ENCODE results near the gene TTC3.
"Not testable (repeated sequence)": the region's sequence is repeated elsewhere in the genome, so short reads cannot be mapped to it uniquely, and the experiment has no call there.

Gene TTC3

GRCh38 chr21:37106998-37107397 is 33.9 kb downstream of the TTC3 start:
- H3K4me3 ChIP-seq (ENCODE audit: severe bottlenecking), result no peak overlapping the region
- no peak overlapping the region for H3K27ac ChIP-seq (ENCODE audit: poor library complexity, severe bottlenecking)
- no peaks in the 10 kb centered on the region for H3K9me3 ChIP-seq (ENCODE audit: severe bottlenecking)
- ATAC-seq (ENCODE audit: low read depth) (no peak), DNase-seq (ENCODE audit: low spot score) (no peak)
- no peak for TF ChIP-seq CTCF (IDR thresholded peaks at IDR 0.05; ENCODE audit: poor library complexity, severe bottlenecking)
- H3K36me3 ChIP-seq (ENCODE audit: low read depth), result peaks cover 16% of the 10 kb centered on the region
- peaks cover 13% of the 10 kb centered on the region for H3K4me1 ChIP-seq (ENCODE audit: insufficient read depth, poor library complexity, severe bottlenecking)
- no peaks in the 10 kb centered on the region for H3K27me3 ChIP-seq (ENCODE audit: insufficient read depth, poor library complexity, severe bottlenecking)

DNA sequence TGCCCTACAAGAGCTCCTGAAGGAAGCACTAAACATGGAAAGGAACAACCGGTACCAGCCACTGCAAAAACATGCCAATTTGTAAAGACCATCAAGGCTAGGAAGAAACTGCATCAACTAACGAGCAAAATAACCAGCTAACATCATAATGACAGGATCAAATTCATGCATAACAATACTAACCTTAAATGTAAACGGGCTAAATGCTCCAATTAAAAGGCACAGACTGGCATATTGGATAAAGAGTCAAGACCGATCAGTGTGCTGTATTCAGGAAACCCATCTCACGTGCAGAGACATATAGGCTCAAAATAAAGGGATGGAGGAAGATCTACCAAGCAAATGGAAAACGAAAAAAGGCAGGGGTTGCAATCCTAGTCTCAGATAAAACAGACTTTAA is 38.0 kb downstream of the TTC3 start:
- ATAC-seq (ENCODE audit: low read depth); DNase-seq (ENCODE audit: low spot score); H3K27me3 ChIP-seq (ENCODE audit: insufficient read depth, poor library complexity, severe bottlenecking); H3K4me1 ChIP-seq (ENCODE audit: insufficient read depth, poor library complexity, severe bottlenecking); H3K9me3 ChIP-seq (ENCODE audit: severe bottlenecking); H3K27ac ChIP-seq (ENCODE audit: poor library complexity, severe bottlenecking); H3K4me3 ChIP-seq (ENCODE audit: severe bottlenecking): not testable (repeated sequence)
- H3K36me3 ChIP-seq (ENCODE audit: low read depth), result peaks cover 16% of the 10 kb centered on the region

- not testable (repeated sequence) for H3K4me3 ChIP-seq (ENCODE audit: severe bottlenecking); H3K9me3 ChIP-seq (ENCODE audit: severe bottlenecking); H3K27me3 ChIP-seq (ENCODE audit: insufficient read depth, poor library complexity, severe bottlenecking); ATAC-seq (ENCODE audit: low read depth); H3K27ac ChIP-seq (ENCODE audit: poor library complexity, severe bottlenecking); H3K4me1 ChIP-seq (ENCODE audit: insufficient read depth, poor library complexity, severe bottlenecking); DNase-seq (ENCODE audit: low spot score)
- H3K36me3 ChIP-seq (ENCODE audit: low read depth), result peaks cover 11% of the 10 kb centered on the region
Measured at GRCh38 chr21:37114301-37114700, 41.2 kb downstream of the TTC3 start.

DNA sequence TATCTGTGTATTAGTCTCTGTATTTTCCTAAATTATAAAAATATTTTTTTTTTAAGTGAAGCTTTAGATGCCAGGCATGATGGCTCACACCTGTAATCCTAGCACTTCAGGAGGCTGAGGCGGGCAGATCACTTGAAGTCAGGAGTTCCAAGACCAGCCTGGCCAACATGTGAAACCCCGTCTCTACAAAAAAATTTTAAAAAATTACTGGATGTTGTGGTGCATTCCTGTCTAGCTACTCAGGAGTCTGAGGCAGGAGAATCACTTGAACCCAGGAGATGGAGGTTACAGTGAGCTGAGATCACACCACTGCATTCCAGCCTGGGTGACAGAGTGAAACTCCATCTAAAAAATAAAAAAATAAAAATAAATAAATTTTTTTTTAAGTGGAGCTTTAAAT is 43.4 kb downstream of the TTC3 start:
- H3K4me3 ChIP-seq (ENCODE audit: severe bottlenecking); DNase-seq (ENCODE audit: low spot score); H3K27ac ChIP-seq (ENCODE audit: poor library complexity, severe bottlenecking); H3K27me3 ChIP-seq (ENCODE audit: insufficient read depth, poor library complexity, severe bottlenecking); H3K9me3 ChIP-seq (ENCODE audit: severe bottlenecking); H3K4me1 ChIP-seq (ENCODE audit: insufficient read depth, poor library complexity, severe bottlenecking); ATAC-seq (ENCODE audit: low read depth): not testable (repeated sequence)
- H3K36me3 ChIP-seq (ENCODE audit: low read depth), result peaks cover 32% of the 10 kb centered on the region

- Histone ChIP-seq H3K9me3 (ENCODE audit: severe bottlenecking) (no peaks in the 10 kb centered on the region), H3K36me3 (ENCODE audit: low read depth) (peaks cover 38% of the 10 kb centered on the region), H3K27ac (ENCODE audit: poor library complexity, severe bottlenecking) (no peak overlapping the region), H3K4me3 (ENCODE audit: severe bottlenecking) (no peak overlapping the region), H3K27me3 (ENCODE audit: insufficient read depth, poor library complexity, severe bottlenecking) (no peaks in the 10 kb centered on the region), H3K4me1 (ENCODE audit: insufficient read depth, poor library complexity, severe bottlenecking) (peaks cover 9% of the 10 kb centered on the region)
- TF ChIP-seq CTCF (IDR thresholded peaks at IDR 0.05; ENCODE audit: poor library complexity, severe bottlenecking), result no peak
- DNase-seq (ENCODE audit: low spot score), result no peak
- no peak for ATAC-seq (ENCODE audit: low read depth)
Measured at GRCh38 chr21:37117204-37117603, 44.1 kb downstream of the TTC3 start.

- H3K27ac ChIP-seq (ENCODE audit: poor library complexity, severe bottlenecking), result no peak overlapping the region
- TF ChIP-seq CTCF (IDR thresholded peaks at IDR 0.05; ENCODE audit: poor library complexity, severe bottlenecking), result no peak
- peaks cover 42% of the 10 kb centered on the region for H3K36me3 ChIP-seq (ENCODE audit: low read depth)
- H3K4me3 ChIP-seq (ENCODE audit: severe bottlenecking), result no peak overlapping the region
- ATAC-seq (ENCODE audit: low read depth) (peak; percentile 75), DNase-seq (ENCODE audit: low spot score) (no peak)
- H3K9me3 ChIP-seq (ENCODE audit: severe bottlenecking), result no peaks in the 10 kb centered on the region
- no peaks in the 10 kb centered on the region for H3K27me3 ChIP-seq (ENCODE audit: insufficient read depth, poor library complexity, severe bottlenecking)
- peaks cover 9% of the 10 kb centered on the region for H3K4me1 ChIP-seq (ENCODE audit: insufficient read depth, poor library complexity, severe bottlenecking)
Measured at GRCh38 chr21:37118187-37118826, 45.3 kb downstream of the TTC3 start.

Data from RWPE2 (cell line).